ENCODE measurements around the gene FAM81A.
A peak's percentile ranks its signal among the peaks of the same experiment; 100 is the strongest.
"Not testable (repeated sequence)": the region's sequence is repeated elsewhere in the genome, so short reads cannot be mapped to it uniquely, and the experiment has no call there.

The FAM81A gene

GRCh38 chr15:59489485-59489884, 51.5 kb downstream of the FAM81A start:
- not testable (repeated sequence) for DNase-seq (ENCODE audit: low read depth)

GRCh38 chr15:59491062-59491461, 53.1 kb downstream of the FAM81A start:
- DNase-seq (ENCODE audit: low read depth): no peak

GRCh38 chr15:59492389-59493377, 54.7 kb downstream of the FAM81A start:
- peak; percentile 27 for DNase-seq (ENCODE audit: low read depth)

GRCh38 chr15:59501597-59501996, 63.6 kb downstream of the FAM81A start:
- peak; percentile 13 for DNase-seq (ENCODE audit: low read depth)

GRCh38 chr15:59515190-59515589, 77.2 kb downstream of the FAM81A start:
- no peak for DNase-seq (ENCODE audit: low read depth)

- DNase-seq (ENCODE audit: low read depth): no peak
Measured at GRCh38 chr15:59516655-59517461, 78.9 kb downstream of the FAM81A start.

- DNase-seq (ENCODE audit: low read depth): no peak
Measured at GRCh38 chr15:59519329-59519728, 81.3 kb downstream of the FAM81A start.

GRCh38 chr15:59521443-59521842, 83.5 kb downstream of the FAM81A start:
- DNase-seq (ENCODE audit: low read depth): no peak

- no peak for DNase-seq (ENCODE audit: low read depth)
Measured at GRCh38 chr15:59522988-59523461, 85.0 kb downstream of the FAM81A start.

GRCh38 chr15:59523702-59524101, 85.7 kb downstream of the FAM81A start:
- DNase-seq (ENCODE audit: low read depth): no peak

- no peak for DNase-seq (ENCODE audit: low read depth)
Measured at GRCh38 chr15:59524331-59524731, 86.3 kb downstream of the FAM81A start.

- not testable (repeated sequence) for DNase-seq (ENCODE audit: low read depth)
Measured at GRCh38 chr15:59526466-59526865, 88.5 kb downstream of the FAM81A start.

- DNase-seq (ENCODE audit: low read depth): no peak
Measured at GRCh38 chr15:59528429-59528828, 90.4 kb downstream of the FAM81A start.

- peak; percentile 53 for DNase-seq (ENCODE audit: low read depth)
Measured at GRCh38 chr15:59528961-59529402, 91.0 kb downstream of the FAM81A start.

- no peak for DNase-seq (ENCODE audit: low read depth)
Measured at GRCh38 chr15:59531066-59531675, 93.2 kb downstream of the FAM81A start.

GRCh38 chr15:59532770-59533379, 94.9 kb downstream of the FAM81A start:
- DNase-seq (ENCODE audit: low read depth): no peak

- DNase-seq (ENCODE audit: low read depth): no peak
Measured at GRCh38 chr15:59536553-59536952, 98.6 kb downstream of the FAM81A start.

GRCh38 chr15:59537403-59537802, 99.4 kb downstream of the FAM81A start:
- DNase-seq (ENCODE audit: low read depth): no peak

- DNase-seq (ENCODE audit: low read depth): no peak
Measured at GRCh38 chr15:59538494-59538893, 100.5 kb downstream of the FAM81A start.

- DNase-seq (ENCODE audit: low read depth): no peak
Measured at GRCh38 chr15:59539799-59540198, 101.8 kb downstream of the FAM81A start.

GRCh38 chr15:59540654-59541053, 102.7 kb downstream of the FAM81A start:
- DNase-seq (ENCODE audit: low read depth): no peak

GRCh38 chr15:59541750-59542149, 103.8 kb downstream of the FAM81A start:
- DNase-seq (ENCODE audit: low read depth): no peak
